GM18951 (cell line): ENCODE measurements around the gene UBALD2.
"Not testable (repeated sequence)": the region's sequence is repeated elsewhere in the genome, so short reads cannot be mapped to it uniquely, and the experiment has no call there.

Experiments used
- POLR2A ChIP-seq: IDR thresholded peaks from 4 replicates; pipeline ENCODE4 v1.6.1; 2011; ENCODE audit warnings: mild to moderate bottlenecking; ENCODE audit not compliant: insufficient read length, insufficient read depth; ENCODE audit errors: extremely low read depth
- in situ Hi-C: fragments of 300-500 bp; cut with MboI; formaldehyde crosslinking; loops from one replicate; pipeline ENCODE4 v1.12.0; 2022; ENCODE audit warnings: low sequenced_read_pairs, mixed read lengths, inconsistent platforms; ENCODE audit not compliant: unreplicated experiment

UBALD2 gene

DNA sequence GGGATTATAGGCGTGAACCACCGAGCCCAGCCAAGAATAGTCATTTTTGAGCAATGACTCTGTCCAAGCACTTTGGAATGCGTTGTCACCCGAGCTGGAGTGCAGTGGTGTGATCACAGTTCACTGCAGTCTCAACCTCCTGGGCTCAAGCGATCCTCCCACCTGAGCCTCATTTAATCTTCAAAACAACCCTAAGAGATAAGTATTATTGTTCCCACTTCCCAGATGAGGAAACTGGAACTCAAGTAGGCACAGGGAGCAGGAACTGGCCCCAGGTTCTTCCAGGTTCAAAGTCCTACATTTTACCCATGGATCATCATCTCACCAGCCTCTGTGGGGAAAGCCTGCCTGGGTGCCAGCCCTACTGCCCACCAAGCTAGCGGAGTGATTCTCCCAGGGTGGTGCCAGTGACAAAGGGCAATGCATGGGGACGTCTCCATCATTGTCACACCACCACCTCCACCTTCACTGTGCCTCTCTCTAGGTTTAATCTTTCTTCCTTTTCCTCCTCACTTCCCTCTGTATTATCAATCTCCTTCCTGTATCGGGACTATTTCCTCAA lies 13.6 kb upstream of the UBALD2 start:
- in situ Hi-C loops, result no loop called here
- TF ChIP-seq POLR2A, result no peak

DNA sequence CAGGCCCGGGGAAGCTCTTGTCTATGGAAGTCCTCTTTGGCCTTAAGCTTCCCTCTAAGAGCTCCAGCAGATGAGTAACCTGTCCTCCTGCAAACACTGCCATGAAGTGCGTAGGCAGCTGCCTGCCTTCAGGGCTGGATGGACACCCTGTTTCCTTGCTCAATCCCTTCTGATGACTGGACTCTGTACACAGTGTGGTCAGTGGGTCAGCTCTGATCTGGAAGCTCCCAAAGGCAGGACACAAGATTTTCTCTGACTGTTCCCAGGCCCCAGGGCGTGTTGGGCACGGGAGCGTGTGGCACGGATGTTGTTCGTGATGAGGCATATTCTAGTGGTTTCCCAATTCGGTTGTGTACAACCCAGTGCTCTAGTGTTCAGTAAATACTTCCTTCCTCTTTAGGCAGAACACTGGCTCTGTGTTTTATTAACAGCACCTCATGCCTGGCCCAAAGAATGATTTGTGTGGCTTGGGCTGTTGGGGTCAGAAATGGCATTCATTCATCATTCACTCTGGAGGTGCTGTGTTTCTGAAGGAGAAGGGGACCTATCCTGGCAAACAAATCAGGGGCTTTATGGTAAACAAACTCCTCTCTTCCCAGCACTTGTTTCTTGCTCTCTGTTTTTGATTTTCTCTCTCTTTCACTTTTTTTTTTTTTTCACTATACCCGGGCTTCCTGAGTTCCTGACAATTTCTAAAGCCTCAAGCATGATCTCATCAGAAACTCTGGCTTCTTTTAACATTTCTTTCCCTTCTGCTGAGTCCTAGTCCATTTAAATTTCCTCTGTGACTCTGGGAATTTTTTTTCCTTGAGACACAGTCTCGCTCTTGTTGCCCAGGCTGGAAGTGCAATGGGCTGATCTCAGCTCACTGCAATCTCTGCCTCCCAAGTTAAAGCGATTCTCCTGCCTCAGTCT lies 12.9 kb upstream of the UBALD2 start:
- in situ Hi-C loops, result no loop called here
- TF ChIP-seq POLR2A, result peak; percentile 50

GRCh38 chr17:76252967-76253766 lies 12.0 kb upstream of the UBALD2 start:
- in situ Hi-C loops, result not testable (repeated sequence)

GRCh38 chr17:76253841-76254240 lies 11.3 kb upstream of the UBALD2 start:
- no peak for TF ChIP-seq POLR2A
- in situ Hi-C loops, result no loop called here

GRCh38 chr17:76254275-76254674 lies 10.9 kb upstream of the UBALD2 start:
- in situ Hi-C loops, result no loop called here
- TF ChIP-seq POLR2A, result no peak

DNA sequence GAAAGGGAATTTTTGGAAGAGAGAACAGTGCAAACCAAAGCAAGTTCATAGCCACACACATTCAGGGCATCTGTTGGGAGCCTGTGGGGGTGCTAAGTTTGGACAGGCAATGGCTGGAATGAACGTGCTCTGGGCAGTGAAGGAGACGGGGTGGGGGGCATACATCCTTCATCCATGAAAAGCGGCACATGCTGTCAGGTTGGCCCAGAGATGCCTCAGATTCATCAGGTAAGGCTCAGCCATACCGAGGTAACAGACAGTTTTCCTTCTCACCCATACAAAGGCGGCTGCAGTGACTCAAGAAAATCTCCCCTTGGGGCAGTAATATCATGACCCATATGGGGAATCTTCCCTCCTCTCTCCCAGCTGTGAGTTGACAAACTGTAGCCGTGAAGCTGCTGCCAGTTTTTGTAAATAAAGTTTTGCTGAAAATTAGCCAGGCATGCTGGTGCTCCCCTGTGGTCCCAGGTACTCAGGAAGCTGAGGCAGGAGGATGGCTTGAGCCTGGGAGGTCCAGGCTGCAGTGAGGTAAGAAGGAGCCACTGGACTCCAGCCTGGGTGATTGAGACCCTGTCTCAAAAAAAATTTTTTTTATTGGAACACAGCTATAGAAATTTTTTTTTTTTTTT lies 9.2 kb upstream of the UBALD2 start:
- TF ChIP-seq POLR2A, result no peak
- in situ Hi-C loops, result no loop called here

DNA sequence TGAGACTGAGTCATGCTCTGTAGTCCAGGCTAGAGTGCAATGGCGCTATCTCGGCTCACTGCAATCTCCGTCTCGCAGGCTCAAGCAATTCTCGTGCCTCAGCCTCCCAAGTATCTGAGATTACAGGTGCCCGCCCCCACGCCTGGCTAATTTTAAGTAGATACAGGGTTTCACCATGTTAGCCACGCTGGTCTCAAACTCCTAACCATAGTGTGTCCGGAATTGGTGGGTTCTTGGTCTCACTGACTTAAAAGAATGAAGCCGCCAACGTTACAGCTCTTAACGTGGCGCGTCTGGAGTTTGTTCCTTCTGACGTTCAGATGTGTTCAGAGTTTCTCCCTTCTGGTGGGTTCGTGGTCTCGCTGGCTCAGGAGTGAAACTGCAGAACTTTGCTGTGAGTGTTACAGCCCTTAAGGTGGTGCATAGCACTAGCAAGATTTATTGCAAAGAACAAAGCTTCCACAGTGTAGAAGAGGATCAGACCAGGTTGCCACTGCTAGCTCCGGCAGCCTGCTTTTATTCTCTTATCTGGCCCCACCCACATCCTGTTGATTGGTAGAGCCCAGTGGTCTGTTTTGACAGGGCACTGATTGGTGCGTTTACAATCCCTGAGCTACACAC lies 8.6 kb upstream of the UBALD2 start:
- in situ Hi-C loops, result not testable (repeated sequence)

DNA sequence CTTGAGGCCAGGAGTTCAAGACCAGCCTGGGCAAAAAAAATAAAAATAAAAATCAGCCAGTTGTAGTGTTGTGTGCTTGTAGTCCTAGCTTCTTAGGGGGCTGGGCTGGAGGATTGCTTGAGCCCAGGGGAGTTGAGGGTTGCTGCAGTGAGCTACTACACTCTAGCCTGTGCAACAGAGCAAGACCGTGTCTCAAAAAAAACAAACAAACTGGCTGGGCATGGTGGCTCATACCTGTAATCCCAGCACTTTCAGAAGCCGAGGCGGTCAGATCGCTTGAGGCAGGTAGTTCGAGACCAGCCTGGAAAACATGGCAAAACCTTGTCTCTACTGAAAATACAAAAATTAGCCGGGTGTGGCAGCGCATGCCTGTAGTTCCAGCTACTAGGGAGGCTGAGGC lies 4.9 kb upstream of the UBALD2 start:
- no peak for TF ChIP-seq POLR2A
- in situ Hi-C loops, result no loop called here

GRCh38 chr17:76260669-76261068 lies 4.5 kb upstream of the UBALD2 start:
- TF ChIP-seq POLR2A, result peak; percentile 46
- in situ Hi-C loops, result no loop called here

DNA sequence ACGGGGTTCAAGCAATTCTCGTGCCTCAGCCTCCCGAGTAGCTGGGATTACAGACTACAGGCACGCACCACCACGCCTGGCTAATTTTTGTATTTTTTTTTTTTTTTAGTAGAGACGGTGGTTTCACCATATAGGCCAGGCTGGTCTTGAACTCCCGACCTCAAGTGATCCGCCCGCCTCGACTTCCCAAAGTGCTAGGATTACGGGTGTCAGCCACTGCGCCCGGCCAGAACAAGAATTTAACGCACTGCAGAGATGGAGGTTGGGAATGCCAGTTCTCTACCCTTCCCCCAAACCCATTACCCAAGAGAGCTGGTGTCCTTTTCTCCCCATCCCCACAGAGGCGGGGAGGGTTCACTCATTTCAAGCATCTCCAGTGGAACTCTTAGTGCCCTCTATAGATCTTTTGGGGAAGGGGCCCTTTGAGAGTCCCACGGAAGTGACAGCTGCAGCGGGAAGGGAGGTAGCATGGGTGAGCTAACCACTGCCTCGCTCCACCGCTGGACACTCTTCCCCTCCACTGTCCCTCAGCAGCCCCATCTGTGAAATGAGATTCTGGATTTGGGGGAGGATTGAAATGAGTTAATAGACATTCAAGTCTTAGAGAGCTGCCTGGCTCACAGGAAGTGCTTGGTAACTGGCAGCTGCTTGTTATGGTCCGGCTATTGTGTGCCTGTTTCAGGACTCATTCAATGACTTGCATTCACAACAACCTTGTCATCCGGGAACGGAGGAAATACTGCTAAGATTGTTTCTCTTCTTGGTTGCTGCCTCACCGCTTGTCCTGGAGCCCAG lies 3.5 kb upstream of the UBALD2 start:
- in situ Hi-C loops, result no loop called here
- TF ChIP-seq POLR2A, result peak; percentile 30

DNA sequence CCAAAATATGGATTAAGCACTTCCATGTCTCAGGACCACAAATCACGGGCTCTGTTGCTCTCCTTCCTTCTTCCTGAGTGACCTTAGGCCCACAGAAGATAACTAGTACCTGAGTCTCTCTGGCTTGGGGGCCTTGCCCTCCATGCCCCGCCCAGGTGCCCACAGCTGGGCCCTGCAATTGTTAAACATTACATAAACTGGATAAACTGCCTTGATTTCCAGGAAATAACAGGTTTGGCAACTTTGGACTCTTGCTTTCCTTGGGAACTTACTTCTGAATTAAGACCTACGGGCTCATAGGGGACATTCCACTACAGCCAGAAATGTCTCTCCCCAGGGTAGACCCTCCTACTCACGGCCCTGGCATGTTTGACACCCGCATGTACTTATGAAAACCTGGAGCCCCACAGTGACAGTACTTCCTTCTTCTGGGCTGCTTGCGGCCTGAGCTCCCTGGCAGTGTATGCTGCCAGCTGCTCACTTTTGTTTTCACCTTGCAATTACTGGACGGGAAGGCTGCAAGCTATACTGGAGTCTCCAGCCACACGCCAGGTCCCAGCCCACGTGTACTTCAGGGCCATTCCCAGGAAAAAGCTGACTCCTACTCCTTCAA lies 2.3 kb upstream of the UBALD2 start:
- peak; percentile 48 for TF ChIP-seq POLR2A
- in situ Hi-C loops, result no loop called here

- TF ChIP-seq POLR2A, result no peak
- in situ Hi-C loops, result no loop called here
Measured at GRCh38 chr17:76263896-76264295, 1.3 kb upstream of the UBALD2 start.
